Mammary epithelial cell (primary cell): Measurements from ENCODE around the gene CA10.

Experiments
- EZH2 ChIP-seq: IDR thresholded peaks from 2 replicates; pipeline ENCODE4 v1.6.1; 2012; ENCODE audit warnings: low read length, inconsistent platforms, borderline replicate concordance
- TF ChIP-seq, protein P1 (sequence below), 2 donors: IDR thresholded peaks in 1 of 2; conservative IDR thresholded peaks in 1 of 2; 2 replicates each; pipeline ENCODE4 v1.5.1; 2011 to 2012; ENCODE audit warnings: inconsistent platforms in 2 of 2, low read length in 2 of 2, mild to moderate bottlenecking in 2 of 2, control low read depth in 1 of 2, low read depth in 1 of 2; ENCODE audit not compliant: insufficient read depth in 1 of 2; ENCODE audit errors: extremely low read depth in 1 of 2

DNA sequence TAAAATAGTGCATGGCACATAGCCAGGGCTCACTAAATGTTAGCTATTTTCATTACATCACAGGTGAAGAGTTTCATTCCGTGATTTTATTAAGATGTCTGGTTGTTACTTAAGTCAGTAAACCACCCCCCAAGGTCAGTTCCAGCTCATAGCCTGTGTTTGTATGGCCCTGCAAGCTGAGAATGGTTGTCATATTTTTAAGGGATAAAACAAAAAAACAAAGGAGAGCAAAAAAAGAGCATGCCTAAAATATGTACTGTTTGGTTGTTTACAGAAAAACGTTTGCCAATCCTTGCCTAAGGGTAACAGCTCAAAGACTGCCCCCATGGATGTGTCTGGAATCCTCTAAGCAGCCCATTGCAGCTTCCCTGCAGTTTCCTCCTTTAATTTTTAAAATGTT is 329.6 kb downstream of the CA10 start:
- TF ChIP-seq, protein P1, sequence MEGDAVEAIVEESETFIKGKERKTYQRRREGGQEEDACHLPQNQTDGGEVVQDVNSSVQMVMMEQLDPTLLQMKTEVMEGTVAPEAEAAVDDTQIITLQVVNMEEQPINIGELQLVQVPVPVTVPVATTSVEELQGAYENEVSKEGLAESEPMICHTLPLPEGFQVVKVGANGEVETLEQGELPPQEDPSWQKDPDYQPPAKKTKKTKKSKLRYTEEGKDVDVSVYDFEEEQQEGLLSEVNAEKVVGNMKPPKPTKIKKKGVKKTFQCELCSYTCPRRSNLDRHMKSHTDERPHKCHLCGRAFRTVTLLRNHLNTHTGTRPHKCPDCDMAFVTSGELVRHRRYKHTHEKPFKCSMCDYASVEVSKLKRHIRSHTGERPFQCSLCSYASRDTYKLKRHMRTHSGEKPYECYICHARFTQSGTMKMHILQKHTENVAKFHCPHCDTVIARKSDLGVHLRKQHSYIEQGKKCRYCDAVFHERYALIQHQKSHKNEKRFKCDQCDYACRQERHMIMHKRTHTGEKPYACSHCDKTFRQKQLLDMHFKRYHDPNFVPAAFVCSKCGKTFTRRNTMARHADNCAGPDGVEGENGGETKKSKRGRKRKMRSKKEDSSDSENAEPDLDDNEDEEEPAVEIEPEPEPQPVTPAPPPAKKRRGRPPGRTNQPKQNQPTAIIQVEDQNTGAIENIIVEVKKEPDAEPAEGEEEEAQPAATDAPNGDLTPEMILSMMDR (conservative IDR thresholded peaks at IDR 0.05 in 1 of 2, IDR thresholded peaks at IDR 0.05 in 1 of 2; ENCODE audit: extremely low read depth in 1 of 2, insufficient read depth in 1 of 2, low read depth in 1 of 2, low read length in 2 of 2), result no peak
- TF ChIP-seq EZH2, result no peak
